ENCODE data around the gene TANK.

GRCh38 chr2:161245671-161246070 lies 85.4 kb downstream of the TANK start:
- TF ChIP-seq REST (IDR thresholded peaks at IDR 0.05) (no peak), JUND (IDR thresholded peaks at IDR 0.05) (no peak)
- TF ChIP-seq, protein P1, sequence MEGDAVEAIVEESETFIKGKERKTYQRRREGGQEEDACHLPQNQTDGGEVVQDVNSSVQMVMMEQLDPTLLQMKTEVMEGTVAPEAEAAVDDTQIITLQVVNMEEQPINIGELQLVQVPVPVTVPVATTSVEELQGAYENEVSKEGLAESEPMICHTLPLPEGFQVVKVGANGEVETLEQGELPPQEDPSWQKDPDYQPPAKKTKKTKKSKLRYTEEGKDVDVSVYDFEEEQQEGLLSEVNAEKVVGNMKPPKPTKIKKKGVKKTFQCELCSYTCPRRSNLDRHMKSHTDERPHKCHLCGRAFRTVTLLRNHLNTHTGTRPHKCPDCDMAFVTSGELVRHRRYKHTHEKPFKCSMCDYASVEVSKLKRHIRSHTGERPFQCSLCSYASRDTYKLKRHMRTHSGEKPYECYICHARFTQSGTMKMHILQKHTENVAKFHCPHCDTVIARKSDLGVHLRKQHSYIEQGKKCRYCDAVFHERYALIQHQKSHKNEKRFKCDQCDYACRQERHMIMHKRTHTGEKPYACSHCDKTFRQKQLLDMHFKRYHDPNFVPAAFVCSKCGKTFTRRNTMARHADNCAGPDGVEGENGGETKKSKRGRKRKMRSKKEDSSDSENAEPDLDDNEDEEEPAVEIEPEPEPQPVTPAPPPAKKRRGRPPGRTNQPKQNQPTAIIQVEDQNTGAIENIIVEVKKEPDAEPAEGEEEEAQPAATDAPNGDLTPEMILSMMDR (IDR thresholded peaks at IDR 0.05; ENCODE audit: low read depth, low read length, missing input control), result no peak
